ENCODE measurements around the gene RPL21.
"Not testable (repeated sequence)": the region's sequence is repeated elsewhere in the genome, so short reads cannot be mapped to it uniquely, and the experiment has no call there.

RPL21 gene

DNA sequence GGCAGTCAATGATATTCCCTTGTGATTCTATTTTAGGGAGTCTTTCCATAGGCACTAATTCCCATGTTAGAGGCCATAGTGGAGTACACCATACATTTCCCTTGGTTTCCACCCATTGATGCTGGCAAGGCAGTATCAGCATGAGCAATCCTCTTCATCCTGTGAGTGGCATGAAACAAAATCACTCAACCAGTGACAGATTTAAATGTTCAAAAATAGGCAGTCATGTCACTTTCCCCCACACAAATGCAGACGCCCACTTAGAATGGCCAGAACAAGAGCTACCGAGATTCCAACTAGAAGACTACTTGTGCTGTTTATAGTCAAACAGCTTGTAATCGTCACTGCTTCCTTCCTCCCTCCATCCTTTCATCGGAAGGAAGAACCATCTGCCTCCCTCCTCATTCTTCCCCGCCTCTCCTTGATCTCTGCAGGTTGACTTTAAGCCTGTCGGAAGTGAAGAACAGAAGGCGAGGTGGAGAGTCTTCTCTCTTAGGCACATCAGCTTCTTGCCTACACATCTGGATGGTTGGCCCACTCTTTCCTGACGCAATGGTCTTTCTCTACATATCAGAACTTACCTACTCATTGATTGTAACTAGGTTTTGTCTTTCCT, 41.8 kb downstream of the RPL21 start:
- DNase-seq, result no peak

DNA sequence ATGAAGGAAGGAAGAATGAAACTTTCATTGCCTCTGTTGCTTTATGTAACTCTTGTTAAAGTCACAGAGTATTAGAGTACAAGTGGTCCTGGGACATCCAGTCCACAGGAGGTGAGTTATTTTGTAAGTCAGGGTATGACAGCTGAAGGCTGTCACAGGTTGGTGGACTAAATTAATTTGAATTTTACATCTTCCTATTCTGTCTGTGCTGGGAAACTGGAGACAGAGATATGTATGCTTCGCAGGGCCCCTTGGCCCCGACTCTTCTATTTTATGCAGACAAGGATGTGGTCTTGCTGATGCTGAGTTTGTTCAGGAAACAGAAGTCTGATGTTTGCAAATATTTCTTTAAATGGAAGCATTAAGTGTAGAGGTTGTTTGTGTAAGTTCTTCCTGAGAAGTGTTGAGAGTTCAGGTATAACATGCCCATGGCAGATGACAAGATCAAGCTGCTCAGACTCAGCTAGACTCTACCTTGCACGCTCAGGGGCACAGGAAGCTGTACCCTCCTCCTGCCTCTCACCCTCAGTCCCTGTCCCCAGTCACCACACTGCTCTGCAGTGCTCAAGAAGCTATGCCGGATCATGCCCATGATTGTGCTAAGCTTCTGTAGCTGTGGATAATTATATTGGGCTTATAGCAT, 42.6 kb downstream of the RPL21 start:
- no peak for DNase-seq

DNA sequence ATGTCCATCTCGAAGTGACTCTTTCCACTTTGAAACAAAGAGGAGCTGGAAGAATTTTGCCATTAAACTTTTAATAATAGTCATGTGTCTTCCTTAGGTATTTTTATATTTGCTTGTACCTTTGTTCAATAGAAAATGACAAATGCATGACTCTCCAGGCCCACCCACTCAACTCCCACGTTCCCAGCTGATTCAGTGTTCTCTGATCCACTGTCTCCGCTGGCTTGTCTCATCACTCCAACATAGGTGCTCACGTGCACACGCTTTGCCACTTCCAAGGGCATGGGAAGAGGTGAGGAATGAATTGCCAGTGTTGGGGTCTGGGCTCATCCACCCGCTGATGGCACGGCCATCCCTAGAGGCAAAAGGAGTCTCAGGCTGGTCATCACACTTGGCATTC, 43.7 kb downstream of the RPL21 start:
- DNase-seq, result no peak

DNA sequence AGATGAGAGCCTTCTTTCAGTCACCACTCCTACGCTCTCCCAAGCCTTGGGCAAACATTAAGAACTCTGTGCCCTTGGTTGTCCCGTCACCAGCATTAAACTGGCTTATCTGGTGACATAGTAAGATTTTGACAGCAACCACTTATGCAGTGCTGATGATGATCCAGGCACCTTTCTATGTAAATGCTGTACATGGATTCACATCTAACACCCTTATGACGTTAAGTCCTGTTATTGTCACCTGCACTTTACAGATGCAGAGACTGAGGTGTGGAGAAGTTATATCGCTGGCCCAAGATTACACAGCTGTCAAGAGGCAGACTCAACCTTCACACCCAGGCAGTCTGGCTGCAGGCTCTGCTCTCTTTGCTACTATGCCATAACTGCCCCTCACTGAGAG, 44.3 kb downstream of the RPL21 start:
- DNase-seq, result no peak

DNA sequence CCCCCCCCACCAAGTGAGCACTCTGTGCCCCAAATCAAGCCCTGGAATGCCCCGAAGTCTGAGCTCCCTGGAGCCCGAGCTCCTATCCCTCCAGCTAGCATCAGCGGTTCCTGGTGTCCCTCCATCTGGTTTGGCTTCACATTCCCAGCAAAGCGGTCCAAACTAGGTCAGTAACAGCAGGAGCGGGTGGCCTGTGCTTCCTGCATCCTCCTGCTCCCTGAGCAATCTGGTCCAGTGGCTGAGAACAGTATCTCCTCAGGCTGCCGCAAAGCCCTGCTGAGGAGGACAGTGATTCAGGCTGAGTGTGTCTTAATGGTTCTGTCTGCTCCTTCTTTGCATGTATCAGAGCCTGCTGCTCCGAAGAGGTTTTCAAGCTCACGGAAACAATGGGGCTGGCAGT, 45.1 kb downstream of the RPL21 start:
- DNase-seq, result no peak

DNA sequence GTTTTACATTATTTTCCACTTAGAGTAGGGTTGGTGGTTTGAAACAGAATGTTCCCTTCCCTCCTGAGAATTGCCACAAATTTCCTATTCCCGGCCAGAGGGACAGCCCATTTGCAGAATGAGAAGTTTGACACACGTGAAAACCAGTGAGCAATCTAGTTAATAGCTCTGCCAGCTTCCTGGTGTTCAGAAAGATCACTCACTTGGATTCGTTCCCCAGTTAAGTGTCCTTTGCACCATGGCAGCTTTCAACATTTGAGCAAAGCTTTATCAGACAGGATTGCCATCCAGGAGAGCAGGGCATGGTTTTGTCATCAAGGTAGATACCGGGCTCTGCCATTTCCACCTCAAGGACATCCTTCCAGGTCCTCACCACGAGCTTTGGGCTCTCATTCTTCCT, 47.5 kb downstream of the RPL21 start:
- DNase-seq, result no peak

DNA sequence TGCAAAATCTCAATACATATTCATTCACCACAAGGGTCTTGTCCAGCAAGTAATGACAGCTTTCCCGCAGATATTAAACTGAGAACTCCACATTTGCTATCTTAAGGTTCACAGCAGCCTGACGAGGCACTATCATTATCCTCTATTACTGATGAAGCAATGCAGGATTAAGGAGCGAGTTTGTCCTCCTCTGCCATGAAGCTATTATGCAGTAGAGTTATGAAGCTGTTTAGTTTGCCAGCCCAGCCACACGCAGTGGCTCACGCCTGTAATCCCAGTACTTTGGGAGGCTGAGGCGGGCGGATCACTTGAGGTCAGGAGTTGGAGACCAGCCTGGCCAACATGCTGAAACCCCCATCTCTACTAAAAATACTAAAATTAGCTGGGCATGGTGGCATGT, 49.0 kb downstream of the RPL21 start:
- not testable (repeated sequence) for DNase-seq

DNA sequence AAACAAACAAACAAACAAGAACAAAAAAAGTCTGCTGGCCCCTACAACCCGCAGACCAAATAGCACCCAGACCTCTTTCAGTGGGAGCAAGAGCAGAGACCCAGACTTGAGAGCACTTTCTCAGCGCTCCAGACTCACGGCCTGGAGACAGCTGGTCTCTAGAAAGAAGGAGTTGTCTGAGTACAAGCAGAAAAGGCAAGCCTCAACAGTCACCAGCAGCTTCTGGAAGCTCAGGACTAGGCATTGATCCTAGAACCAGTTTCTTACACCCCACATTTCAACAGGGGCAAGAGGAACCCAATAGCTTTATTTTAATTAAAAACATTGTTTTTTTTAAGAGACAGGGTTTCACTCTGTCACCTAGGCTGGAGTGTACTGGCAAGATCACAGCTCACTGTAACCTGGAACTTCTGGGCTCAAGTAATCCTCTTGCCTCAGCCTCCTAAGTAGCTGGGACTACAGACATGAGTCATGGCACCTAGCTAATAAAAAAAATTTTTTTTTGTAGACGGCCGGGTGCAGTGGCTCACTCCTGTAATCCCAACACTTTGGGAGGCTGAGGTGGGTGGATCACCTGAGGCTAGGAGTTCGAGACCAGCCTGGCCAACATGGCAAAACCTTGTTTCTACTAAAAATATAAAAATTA, 49.7 kb downstream of the RPL21 start:
- DNase-seq, result no peak

DNA sequence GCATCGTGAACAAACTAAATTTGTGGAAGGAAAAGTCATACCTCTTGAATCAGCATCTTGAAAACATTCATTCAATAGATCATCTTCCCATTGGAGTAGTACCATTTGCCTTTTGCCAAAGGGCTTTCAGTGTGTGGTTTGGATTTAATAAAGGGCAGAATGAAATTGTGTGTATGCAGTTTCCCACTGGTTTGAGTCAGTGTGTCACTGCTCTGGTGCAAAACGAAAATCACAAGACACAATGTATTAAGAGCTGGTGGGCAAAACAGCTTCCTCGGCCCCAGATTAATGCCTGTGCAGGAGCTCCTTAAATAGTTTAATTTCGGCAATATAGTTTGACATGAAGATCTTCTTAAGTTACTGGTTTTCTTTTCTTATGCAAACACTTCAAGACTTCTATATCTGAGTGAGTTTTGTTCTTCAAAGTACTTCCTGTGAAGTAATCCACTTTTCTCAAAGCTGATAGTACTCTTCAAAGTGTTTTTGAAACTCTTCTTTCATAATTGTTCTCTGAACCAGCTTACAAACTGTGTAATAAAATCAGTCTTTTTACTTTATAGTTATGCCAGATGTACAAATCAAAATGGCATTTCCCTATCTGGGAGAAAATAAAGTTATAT, 51.4 kb downstream of the RPL21 start:
- DNase-seq, result no peak

DNA sequence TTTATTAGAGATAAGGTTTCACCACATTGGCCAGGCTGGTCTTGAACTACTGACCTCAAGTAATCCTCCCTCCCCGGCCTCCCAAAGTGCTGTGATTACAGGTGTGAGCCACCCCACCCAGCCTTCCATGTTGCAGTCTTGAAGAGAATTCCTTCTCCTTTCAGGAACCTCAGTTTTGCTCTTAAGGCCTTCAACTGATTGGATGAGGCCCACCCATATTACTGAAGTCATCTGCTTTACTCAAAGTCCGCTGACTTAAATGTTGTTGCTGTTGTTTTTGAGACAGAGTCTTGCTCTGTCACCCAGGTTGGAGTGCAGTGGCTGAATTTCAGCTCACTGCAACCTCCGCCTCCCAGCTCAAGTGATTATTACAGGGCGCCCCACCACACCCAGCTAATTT, 52.7 kb downstream of the RPL21 start:
- DNase-seq, result no peak

DNA sequence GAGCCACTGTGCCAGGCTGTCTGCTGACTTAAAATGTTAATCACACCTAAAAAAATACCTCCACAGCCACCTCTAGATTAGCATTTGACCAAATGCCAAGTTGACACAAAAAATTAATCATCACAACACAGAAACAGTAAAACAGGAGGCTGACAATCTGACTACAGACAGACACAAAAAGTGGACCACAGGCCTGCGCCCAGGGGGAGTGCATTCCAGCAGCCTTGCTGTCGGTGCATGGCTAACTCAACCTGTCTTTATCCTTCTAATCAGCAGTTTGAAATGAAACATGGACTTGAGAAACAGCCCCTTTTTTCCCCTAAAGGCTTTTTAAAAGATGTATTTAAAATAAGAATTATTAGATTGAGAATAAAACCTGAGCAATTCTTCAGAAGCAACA, 53.3 kb downstream of the RPL21 start:
- DNase-seq, result no peak

Data from DMS153 (cell line).